Esophagus squamous epithelium (tissue), 5 donors: ENCODE data around the gene LIME1. TPM values are rescaled to one million over a fixed set of nuclear protein-coding genes. Genes with fewer than 3 reads are reported as not detected.

Source experiments
- DNase-seq: peaks from one replicate; lab custom pipeline; 2025; lab: John Stamatoyannopoulos, UW
- H3K27ac ChIP-seq, 4 donors: fragments of 200-600 bp; sonication (generic); one replicate each; pipeline ENCODE4 v1.5.1; 2016 to 2019; ENCODE audit warnings: mild to moderate bottlenecking in 1 of 4
- H3K27me3 ChIP-seq, 4 donors: fragments of 200-600 bp; sonication (generic); 1 replicate in 3 of 4; 2 replicates in 1 of 4; pipeline versions ENCODE4 v1.5.1 to v1.6.0; 2017 to 2021; ENCODE audit warnings: antibody characterized with exemption in 1 of 4
- H3K36me3 ChIP-seq, 3 donors: fragments of 200-600 bp; sonication (generic); one replicate each; pipeline ENCODE4 v1.5.1; 2016 to 2019
- H3K4me1 ChIP-seq, 3 donors: fragments of 200-600 bp; sonication (generic); one replicate each; pipeline ENCODE4 v1.5.1; 2017 to 2019
- H3K4me3 ChIP-seq, 4 donors: fragments of 200-600 bp; sonication (generic); 1 replicate in 3 of 4; 2 replicates in 1 of 4; pipeline ENCODE4 v1.5.1; 2016 to 2019; ENCODE audit warnings: mild to moderate bottlenecking in 2 of 4, moderate library complexity in 1 of 4
- H3K9me3 ChIP-seq, 3 donors: fragments of 200-600 bp; sonication (generic); one replicate each; pipeline ENCODE4 v1.5.1; 2016 to 2019
- CTCF ChIP-seq, 6 experiments: fragments of 450-650 bp in 4 of 6; fragments of 200-600 bp in 2 of 6; sonication (generic) in 2 of 6; IDR thresholded peaks; one replicate each; pipeline ENCODE4 v1.5.1; 2016 to 2019; ENCODE audit warnings: antibody characterized with exemption in 6 of 6, mild to moderate bottlenecking in 4 of 6, moderate library complexity in 4 of 6
- POLR2A ChIP-seq, 4 donors: fragments of 450-650 bp; IDR thresholded peaks; one replicate each; pipeline ENCODE4 v1.6.1; 2017; ENCODE audit warnings: antibody characterized with exemption in 4 of 4, mild to moderate bottlenecking in 4 of 4, moderate library complexity in 3 of 4
- WGBS, 2 donors: methylation state at CpG; one replicate each; pipeline ENCODE4 v1.1.5; 2018; 5-methylcytosine and 5-hydroxymethylcytosine counted together
- intact Hi-C: fragments of 100-400 bp; cut with DNase I; formaldehyde crosslinking; loops from one replicate; pipeline ENCODE4 v1.15.0; 2022
- total RNA-seq, 4 donors: library from RNA; depleted of rRNA; stranded (reverse); fragments of >200 nt; gene quantifications; one replicate each; pipeline ENCODE4 v1.1.0, GENCODE V29; 2016
- donor health status: DM: yes; HTN: yes; CAD: no.

LIME1 gene, protein sequence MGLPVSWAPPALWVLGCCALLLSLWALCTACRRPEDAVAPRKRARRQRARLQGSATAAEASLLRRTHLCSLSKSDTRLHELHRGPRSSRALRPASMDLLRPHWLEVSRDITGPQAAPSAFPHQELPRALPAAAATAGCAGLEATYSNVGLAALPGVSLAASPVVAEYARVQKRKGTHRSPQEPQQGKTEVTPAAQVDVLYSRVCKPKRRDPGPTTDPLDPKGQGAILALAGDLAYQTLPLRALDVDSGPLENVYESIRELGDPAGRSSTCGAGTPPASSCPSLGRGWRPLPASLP
- total RNA-seq, result 10 to 100 TPM; 10.9 to 22.3 (median 14.4) TPM

- H3K4me1 ChIP-seq, result peaks cover 34 to 48% (median 35%) of the 10 kb centered on the region in 3 donors
- H3K36me3 ChIP-seq, result peaks cover 0 to 34% (median 15%) of the 10 kb centered on the region in 3 donors
- H3K9me3 ChIP-seq, result no peaks in the 10 kb centered on the region
- no peak for DNase-seq
- 40 to 47% methylated on average over 2 to 12 of the region's 31 CpGs for WGBS, 2 donors
- TF ChIP-seq POLR2A (IDR thresholded peaks at IDR 0.05), result peak in 1 of 4 donors; percentile 25
- no peak for TF ChIP-seq CTCF (IDR thresholded peaks at IDR 0.05)
- H3K4me3 ChIP-seq, result peak within 1 kb of the TSS; percentile 31 to 64 (median 47)
- intact Hi-C loops, result loop anchor here (5.0 kb wide), 1 partner anchor 199 kb away; the partner anchor contains the start of gene PTK6
- no peaks in the 10 kb centered on the region for H3K27me3 ChIP-seq
- peak within 1 kb of the TSS; percentile 51 to 90 (median 63) for H3K27ac ChIP-seq
Observed at GRCh38 chr20:63735859-63736718, at the start of gene LIME1. Gene LIME1, plus strand, starts transcription at chr20:63736664. Its CDS starts 886 bp downstream, at chr20:63737550.

GRCh38 chr20:63687419-63688178, 48.9 kb upstream of the LIME1 start:
- TF ChIP-seq POLR2A (IDR thresholded peaks at IDR 0.05) (no peak), CTCF (IDR thresholded peaks at IDR 0.05) (no peak)
- no peak for DNase-seq
- Histone ChIP-seq H3K4me3 (peak overlapping the region in 1 of 4 donors; percentile 35), H3K27ac (peak overlapping the region; percentile 69 to 96 (median 80)), H3K27me3 (no peaks in the 10 kb centered on the region), H3K9me3 (no peaks in the 10 kb centered on the region), H3K4me1 (peaks cover 45 to 86% (median 63%) of the 10 kb centered on the region in 3 donors), H3K36me3 (no peaks in the 10 kb centered on the region)
- intact Hi-C loops, result no loop called here
- 75 to 95% methylated on average over 4 of the region's 29 CpGs for WGBS, 2 donors

GRCh38 chr20:63688228-63689045, 48.0 kb upstream of the LIME1 start:
- TF ChIP-seq POLR2A (IDR thresholded peaks at IDR 0.05), result no peak
- no peak for TF ChIP-seq CTCF (IDR thresholded peaks at IDR 0.05)
- H3K27me3 ChIP-seq, result no peaks in the 10 kb centered on the region
- no peaks in the 10 kb centered on the region for H3K36me3 ChIP-seq
- H3K9me3 ChIP-seq, result no peaks in the 10 kb centered on the region
- peak overlapping the region; percentile 69 to 96 (median 80) for H3K27ac ChIP-seq
- DNase-seq, result no peak
- intact Hi-C loops, result no loop called here
- H3K4me1 ChIP-seq, result peaks cover 39 to 81% (median 58%) of the 10 kb centered on the region in 3 donors
- 64 to 74% methylated on average over 11 to 13 of the region's 31 CpGs for whole genome bisulfite sequencing, 2 donors
- no peak overlapping the region for H3K4me3 ChIP-seq

DNA sequence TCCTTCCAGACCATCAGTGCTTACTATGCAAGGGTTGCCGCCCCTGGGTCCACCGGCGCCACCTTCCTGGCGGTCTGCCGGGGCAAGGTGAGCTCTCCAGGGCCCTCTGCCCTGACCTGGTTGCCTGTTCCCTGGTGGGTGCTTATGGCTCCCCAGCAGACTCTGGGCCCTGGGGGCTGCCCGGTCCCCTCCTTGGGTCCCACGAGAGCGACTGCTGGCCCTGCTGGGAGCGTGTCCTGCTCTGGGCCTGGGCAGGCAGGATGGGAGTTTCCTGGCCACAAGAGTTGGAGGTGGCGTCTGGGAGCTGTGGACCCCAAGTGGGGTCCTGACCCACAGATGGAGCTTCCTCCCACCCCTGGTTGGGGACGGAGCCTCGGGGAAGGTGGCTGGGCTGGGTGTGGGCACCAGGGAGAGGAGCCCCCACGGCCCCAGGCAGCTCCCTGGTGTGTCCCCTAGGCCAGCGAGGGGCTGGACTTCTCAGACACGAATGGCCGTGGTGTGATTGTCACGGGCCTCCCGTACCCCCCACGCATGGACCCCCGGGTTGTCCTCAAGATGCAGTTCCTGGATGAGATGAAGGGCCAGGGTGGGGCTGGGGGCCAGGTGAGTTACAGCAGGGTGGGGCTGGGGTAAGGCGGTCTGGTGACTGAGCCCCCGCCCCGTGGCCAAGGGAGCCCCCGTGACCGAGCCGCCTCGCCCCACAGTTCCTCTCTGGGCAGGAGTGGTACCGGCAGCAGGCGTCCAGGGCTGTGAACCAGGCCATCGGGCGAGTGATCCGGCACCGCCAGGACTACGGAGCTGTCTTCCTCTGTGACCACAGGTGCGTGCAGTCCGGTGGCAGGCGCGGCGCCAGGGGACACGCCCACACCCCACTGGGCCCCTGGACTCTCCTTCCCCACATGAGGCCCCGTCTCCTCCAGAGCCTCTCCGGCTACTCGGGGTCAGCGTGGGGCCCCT, 47.1 kb upstream of the LIME1 start:
- no peak for DNase-seq
- intact Hi-C loops, result no loop called here
- Histone ChIP-seq H3K27me3 (no peaks in the 10 kb centered on the region), H3K9me3 (no peaks in the 10 kb centered on the region), H3K4me1 (peaks cover 39 to 82% (median 58%) of the 10 kb centered on the region in 3 donors), H3K36me3 (peaks cover 0 to under 1% (median 0%) of the 10 kb centered on the region in 3 donors), H3K4me3 (no peak overlapping the region), H3K27ac (peak overlapping the region in 3 of 4 donors; percentile 69 to 96 (median 87))
- 95% methylated on average over 12 of the region's 44 CpGs; no CpG with 5 or more reads in 1 of the 2 donors for WGBS, 2 donors
- TF ChIP-seq CTCF (IDR thresholded peaks at IDR 0.05), result no peak
- no peak for TF ChIP-seq POLR2A (IDR thresholded peaks at IDR 0.05)
